Measurements from ENCODE around the gene LAMA2. TPM values are rescaled to one million over a fixed set of nuclear protein-coding genes. Genes with fewer than 3 reads are reported as not detected.

Gene LAMA2, protein sequence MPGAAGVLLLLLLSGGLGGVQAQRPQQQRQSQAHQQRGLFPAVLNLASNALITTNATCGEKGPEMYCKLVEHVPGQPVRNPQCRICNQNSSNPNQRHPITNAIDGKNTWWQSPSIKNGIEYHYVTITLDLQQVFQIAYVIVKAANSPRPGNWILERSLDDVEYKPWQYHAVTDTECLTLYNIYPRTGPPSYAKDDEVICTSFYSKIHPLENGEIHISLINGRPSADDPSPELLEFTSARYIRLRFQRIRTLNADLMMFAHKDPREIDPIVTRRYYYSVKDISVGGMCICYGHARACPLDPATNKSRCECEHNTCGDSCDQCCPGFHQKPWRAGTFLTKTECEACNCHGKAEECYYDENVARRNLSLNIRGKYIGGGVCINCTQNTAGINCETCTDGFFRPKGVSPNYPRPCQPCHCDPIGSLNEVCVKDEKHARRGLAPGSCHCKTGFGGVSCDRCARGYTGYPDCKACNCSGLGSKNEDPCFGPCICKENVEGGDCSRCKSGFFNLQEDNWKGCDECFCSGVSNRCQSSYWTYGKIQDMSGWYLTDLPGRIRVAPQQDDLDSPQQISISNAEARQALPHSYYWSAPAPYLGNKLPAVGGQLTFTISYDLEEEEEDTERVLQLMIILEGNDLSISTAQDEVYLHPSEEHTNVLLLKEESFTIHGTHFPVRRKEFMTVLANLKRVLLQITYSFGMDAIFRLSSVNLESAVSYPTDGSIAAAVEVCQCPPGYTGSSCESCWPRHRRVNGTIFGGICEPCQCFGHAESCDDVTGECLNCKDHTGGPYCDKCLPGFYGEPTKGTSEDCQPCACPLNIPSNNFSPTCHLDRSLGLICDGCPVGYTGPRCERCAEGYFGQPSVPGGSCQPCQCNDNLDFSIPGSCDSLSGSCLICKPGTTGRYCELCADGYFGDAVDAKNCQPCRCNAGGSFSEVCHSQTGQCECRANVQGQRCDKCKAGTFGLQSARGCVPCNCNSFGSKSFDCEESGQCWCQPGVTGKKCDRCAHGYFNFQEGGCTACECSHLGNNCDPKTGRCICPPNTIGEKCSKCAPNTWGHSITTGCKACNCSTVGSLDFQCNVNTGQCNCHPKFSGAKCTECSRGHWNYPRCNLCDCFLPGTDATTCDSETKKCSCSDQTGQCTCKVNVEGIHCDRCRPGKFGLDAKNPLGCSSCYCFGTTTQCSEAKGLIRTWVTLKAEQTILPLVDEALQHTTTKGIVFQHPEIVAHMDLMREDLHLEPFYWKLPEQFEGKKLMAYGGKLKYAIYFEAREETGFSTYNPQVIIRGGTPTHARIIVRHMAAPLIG (N-terminal part only)
- total RNA-seq: 100 to 1,000 TPM in 3 of 4 donors, 10 to 100 TPM in 1; 59.6 to 131 (median 109) TPM
- polyA plus RNA-seq: 1 to 10 TPM in 2 of 3 donors, under 1 TPM in 1; 0.46 to 9.6 (median 4.5) TPM

DNA sequence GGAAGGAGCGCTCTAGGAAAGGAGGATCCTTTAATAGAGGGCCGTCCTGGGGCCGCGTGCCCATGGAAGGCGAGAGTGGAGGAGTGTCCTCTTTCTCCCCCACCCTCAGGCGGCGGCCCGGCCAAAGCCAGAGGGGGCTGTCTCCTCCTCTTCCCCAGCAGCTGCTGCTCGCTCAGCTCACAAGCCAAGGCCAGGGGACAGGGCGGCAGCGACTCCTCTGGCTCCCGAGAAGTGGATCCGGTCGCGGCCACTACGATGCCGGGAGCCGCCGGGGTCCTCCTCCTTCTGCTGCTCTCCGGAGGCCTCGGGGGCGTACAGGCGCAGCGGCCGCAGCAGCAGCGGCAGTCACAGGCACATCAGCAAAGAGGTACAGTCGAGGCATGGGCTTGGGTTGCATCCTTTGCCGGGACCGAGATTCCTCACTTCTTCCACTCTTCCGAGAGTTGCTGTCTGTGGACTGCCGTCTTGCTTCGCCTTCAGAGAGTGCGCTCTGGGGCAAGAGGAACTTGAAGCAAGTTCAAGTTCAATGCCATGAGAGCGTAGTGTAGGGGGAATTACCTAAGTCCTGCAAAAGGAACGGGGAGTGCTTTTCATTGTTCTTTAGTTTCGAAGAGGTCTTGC is at the start of gene LAMA2:
Gene LAMA2 (plus strand): TSS at position 148 of the 621 bp plus-strand sequence. CDS start 108 bp downstream, at position 256.
- intact Hi-C loops (cut with DNase I): no loop called here
- TF ChIP-seq POLR2AphosphoS5 (IDR thresholded peaks at IDR 0.05): peak; percentile 38 to 82 (median 64)
- no peak for TF ChIP-seq CTCF (IDR thresholded peaks at IDR 0.05)
- peak in 1 of 2 donors; percentile 22 for TF ChIP-seq POLR2A (IDR thresholded peaks at IDR 0.05)
- no peak for TF ChIP-seq EP300 (IDR thresholded peaks at IDR 0.05)
- H3K27me3 ChIP-seq: no peaks in the 10 kb centered on the region
- DNase-seq: peak; percentile 92
- H3K9me3 ChIP-seq: no peaks in the 10 kb centered on the region
- peaks cover 0 to 8% (median 3%) of the 10 kb centered on the region in 4 donors for H3K4me1 ChIP-seq
- H3K4me3 ChIP-seq: peak within 1 kb of the TSS; percentile 37 to 64 (median 54)
- peak within 1 kb of the TSS; percentile 55 to 78 (median 67) for H3K27ac ChIP-seq
- WGBS, 2 donors: 8 to 10% methylated on average over 36 of the region's 36 CpGs
- no peaks in the 10 kb centered on the region for H3K36me3 ChIP-seq

DNA sequence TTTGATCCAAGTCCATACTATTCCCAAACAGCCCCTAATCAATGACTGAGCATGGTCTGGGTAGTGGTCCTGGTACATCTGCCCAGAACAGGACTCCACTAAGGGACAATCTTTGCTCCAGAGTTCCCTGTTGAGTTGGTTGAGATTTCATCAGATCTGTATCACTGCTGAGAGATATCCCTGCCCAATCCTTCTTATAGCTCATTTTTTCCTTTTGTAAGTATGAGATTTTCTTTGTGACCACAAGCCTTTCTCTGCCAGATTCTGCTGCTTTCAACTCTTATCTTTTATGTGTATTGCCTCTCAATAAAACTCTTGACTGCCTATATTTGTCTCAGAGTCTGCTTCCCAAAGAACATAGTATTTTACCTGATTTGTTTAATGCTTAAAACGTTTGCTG is 46.2 kb upstream of the LAMA2 start:
- no peaks in the 10 kb centered on the region for H3K4me1 ChIP-seq
- 15 to 31% methylated on average over 1 of the region's 1 CpG for WGBS, 2 donors
- H3K27me3 ChIP-seq: no peaks in the 10 kb centered on the region
- H3K4me3 ChIP-seq: no peak overlapping the region
- TF ChIP-seq POLR2A (IDR thresholded peaks at IDR 0.05) (no peak), POLR2AphosphoS5 (IDR thresholded peaks at IDR 0.05) (no peak), EP300 (IDR thresholded peaks at IDR 0.05) (no peak), CTCF (IDR thresholded peaks at IDR 0.05) (no peak)
- no peak for DNase-seq
- no peak overlapping the region for H3K27ac ChIP-seq
- intact Hi-C loops (cut with DNase I): no loop called here
- H3K9me3 ChIP-seq: no peaks in the 10 kb centered on the region
- no peaks in the 10 kb centered on the region for H3K36me3 ChIP-seq

GRCh38 chr6:128841518-128841917 is 41.4 kb upstream of the LAMA2 start:
- no peaks in the 10 kb centered on the region for H3K27me3 ChIP-seq
- H3K4me1 ChIP-seq: no peaks in the 10 kb centered on the region
- intact Hi-C loops (cut with DNase I): no loop called here
- no peak for DNase-seq
- no peak overlapping the region for H3K4me3 ChIP-seq
- no peak overlapping the region for H3K27ac ChIP-seq
- TF ChIP-seq CTCF (IDR thresholded peaks at IDR 0.05): no peak
- TF ChIP-seq POLR2AphosphoS5 (IDR thresholded peaks at IDR 0.05): no peak
- no peak for TF ChIP-seq EP300 (IDR thresholded peaks at IDR 0.05)
- TF ChIP-seq POLR2A (IDR thresholded peaks at IDR 0.05): no peak
- no peaks in the 10 kb centered on the region for H3K9me3 ChIP-seq
- no peaks in the 10 kb centered on the region for H3K36me3 ChIP-seq
- 26 to 74% methylated on average over 4 of the region's 4 CpGs for WGBS, 2 donors

DNA sequence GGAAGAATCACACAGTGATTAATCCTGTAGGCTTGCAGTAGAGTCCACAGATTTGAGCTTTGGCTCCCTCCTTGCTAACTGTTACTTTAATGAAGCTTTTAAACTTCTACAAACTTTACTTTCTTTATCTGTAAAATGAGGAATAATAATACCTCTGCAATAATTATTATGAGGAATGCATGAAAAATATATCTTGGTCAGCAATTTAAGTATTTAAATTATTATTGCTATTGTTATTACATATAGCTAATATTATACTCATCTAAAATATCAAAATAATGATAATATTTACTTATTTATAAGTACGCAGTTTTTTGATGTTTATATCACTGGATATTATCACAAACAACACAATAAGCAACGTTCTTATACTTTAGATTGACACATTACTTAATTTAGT is 38.3 kb upstream of the LAMA2 start:
- Histone ChIP-seq H3K9me3 (no peaks in the 10 kb centered on the region), H3K36me3 (no peaks in the 10 kb centered on the region), H3K27me3 (no peaks in the 10 kb centered on the region), H3K27ac (no peak overlapping the region), H3K4me3 (no peak overlapping the region), H3K4me1 (no peaks in the 10 kb centered on the region)
- 75 to 80% methylated on average over 2 of the region's 2 CpGs for WGBS, 2 donors
- intact Hi-C loops (cut with DNase I): no loop called here
- DNase-seq: no peak
- TF ChIP-seq POLR2AphosphoS5 (IDR thresholded peaks at IDR 0.05): no peak
- no peak for TF ChIP-seq EP300 (IDR thresholded peaks at IDR 0.05)
- no peak for TF ChIP-seq CTCF (IDR thresholded peaks at IDR 0.05)
- TF ChIP-seq POLR2A (IDR thresholded peaks at IDR 0.05): no peak

Data from sigmoid colon (tissue), 7 donors.